HG03432 (cell line): ENCODE results near the gene TIMM21.
A peak's percentile ranks its signal among the peaks of the same experiment; 100 is the strongest.

Experiments
- ATAC-seq: cut with Tn5 transposase; IDR thresholded peaks from one replicate; pipeline ENCODE4 v1.9.1; 2021; ENCODE audit warnings: mild to moderate bottlenecking, moderate library complexity; ENCODE audit not compliant: unreplicated experiment

Gene TIMM21

DNA sequence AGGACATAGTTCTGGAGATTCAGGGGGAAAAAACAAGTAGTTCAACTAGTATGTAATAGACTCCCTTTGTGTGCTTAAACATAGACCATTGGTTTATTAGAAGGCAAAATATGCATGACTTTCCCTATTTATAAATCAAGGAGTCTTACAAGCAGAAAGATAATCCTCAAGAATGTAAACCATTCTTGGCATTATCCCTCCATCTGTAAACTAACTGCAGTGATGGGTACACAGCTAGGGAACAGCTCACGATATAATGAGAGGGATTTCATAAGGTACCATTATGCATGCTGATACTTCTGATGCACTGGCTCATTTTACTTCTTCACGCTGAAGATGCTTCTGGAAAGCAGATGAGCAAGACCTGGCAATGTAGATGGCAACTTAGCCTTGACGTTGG, 1.6 kb upstream of the TIMM21 start:
- ATAC-seq: no peak

DNA sequence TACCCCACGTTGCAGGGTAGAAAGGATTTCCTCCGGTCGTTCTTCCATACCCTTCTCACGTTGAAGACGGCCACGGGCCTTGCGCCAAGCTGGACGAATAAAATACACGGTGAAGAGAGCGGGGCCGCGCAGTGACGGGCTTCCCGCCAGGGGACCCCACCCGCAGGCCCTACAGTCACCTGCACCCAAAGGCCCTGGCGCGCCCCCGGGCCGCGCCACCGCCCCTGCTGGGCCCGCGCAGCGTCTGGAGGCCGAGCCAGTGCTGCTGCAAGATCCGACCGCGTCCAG, 888 bp upstream of the TIMM21 start:
- ATAC-seq: no peak

DNA sequence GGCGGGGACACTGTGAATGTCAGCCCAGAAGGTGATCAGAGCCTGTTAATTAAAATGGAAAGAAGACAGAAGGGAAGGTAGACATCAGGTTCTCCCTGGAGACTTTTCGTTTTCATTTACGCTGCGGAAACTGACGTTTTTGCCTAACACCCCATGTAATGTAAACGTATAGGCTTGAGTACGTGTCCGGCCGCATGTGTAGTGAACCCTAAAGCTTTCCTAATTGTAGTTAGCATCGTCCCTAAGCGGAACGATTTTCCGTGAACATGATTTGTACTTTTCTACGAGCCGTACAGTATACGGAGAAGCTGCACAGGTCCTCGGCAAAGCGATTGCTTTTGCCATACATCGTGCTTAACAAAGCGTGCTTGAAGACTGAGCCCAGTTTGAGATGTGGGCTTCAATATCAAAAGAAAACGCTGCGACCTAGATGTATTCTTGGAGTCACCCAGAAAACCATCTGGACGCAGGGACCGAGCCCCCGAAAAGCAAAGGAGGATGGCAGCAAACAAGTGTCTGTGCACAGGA, 284 bp downstream of the TIMM21 start:
- peak; percentile 13 for ATAC-seq

DNA sequence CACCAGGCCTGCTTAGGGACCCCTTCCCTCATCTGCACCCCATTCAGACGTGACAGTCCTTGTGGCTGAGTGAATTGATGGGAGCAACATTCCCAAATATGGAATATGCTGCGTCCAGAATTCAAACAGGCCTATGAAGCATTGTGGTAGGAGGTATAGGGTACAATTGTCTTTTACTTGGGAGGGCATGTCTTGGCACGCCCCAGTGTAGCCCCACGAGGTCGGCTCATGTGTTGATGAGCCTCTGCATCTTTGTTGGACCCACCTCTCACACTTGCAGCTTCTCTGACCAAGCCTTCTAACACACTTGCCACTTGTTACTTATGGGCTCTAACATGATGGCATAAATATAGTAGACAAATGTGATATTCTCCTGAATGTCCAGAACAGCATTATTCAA, 1.6 kb downstream of the TIMM21 start:
- no peak for ATAC-seq

DNA sequence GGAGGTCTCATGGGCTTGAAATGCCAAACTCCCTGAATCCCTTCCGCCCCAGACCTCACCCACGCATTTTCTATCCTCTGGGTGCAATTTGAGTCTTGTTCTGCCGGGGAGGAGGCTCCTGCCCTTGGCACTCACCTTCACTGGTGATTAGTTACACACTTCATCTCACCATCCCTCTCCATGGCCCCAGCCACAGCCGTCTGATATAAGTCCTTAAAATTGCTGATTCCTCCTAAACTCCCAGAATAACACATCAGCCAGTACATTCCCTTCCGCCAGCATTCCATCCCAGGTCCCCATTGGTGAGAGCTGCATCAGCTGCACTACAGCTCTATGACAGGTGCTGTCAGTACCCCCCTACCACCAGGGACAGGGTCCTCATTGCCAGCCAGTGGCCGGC, 3.9 kb downstream of the TIMM21 start:
- no peak for ATAC-seq

- no peak for ATAC-seq
These were observed 4.5 kb downstream of the TIMM21 start for GRCh38 chr18:74152857-74153256.

GRCh38 chr18:74153377-74153776, 5.1 kb downstream of the TIMM21 start:
- no peak for ATAC-seq

DNA sequence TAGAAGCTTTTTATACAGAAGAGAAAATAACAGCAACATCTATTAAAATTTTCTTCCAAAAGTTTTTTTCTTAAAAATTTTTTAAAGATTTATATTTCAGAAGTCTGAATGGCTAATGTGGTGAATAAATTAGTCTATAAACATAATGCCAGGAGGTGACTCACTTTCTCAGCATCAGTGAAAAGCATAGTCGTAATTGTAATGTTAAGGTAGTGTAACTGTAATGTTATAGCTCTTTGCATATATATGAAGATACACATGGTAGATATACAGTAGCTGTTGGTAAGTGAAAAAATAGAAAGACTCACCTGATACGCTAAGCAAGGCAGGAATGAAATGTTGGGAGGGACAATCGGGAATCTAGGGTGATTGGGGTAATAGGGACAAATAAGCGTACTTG, 5.5 kb downstream of the TIMM21 start:
- ATAC-seq: no peak

DNA sequence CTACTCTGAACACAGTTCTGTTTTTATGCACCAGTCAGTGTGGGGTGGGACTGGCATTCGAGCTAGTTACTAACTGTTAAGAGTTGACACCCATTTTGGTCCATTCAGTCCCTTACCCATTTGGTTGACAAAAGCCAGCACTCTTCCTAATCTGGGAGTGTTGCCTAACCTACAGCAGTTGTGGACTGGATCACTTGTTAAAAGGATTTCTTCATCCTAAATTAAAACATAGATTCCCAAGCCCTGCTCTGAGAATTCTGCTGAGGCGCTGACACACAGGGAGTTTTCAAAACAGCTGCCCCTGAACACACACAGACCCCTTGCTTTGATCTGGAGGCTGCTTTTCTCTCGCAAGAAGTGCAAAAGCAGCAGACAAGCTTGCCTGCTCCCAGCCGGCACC, 6.4 kb downstream of the TIMM21 start:
- no peak for ATAC-seq

GRCh38 chr18:74155276-74155675, 7.0 kb downstream of the TIMM21 start:
- ATAC-seq: no peak

DNA sequence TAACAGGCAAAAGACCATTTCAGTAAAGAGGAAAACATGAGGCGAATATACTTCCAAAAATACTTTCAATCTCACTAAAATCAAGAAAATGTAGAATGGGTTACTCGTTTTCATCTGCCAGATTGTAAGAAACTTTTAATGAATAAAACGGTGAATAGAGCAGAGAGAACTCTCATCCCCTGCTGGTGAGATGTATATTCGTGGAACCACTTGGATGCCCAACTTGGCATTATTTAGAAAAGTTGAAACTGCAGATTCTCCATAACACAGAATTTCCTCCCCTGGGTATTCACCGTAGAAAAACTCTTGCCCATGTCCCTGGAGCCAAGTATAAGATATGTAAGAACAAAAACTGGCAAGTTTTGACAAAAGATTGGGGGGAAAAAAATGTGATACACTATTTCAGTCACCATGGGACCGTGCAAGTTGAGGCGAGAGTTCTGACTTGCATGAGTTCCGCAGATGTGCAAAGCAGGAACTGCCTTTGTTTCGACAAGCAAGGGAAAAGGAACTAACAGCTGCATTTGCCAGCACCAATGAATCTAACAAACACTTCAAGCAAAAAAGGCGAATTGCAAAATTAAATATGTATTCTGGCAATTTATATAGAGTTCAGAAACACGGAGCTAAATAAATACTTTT, 14.8 kb downstream of the TIMM21 start:
- ATAC-seq: no peak

DNA sequence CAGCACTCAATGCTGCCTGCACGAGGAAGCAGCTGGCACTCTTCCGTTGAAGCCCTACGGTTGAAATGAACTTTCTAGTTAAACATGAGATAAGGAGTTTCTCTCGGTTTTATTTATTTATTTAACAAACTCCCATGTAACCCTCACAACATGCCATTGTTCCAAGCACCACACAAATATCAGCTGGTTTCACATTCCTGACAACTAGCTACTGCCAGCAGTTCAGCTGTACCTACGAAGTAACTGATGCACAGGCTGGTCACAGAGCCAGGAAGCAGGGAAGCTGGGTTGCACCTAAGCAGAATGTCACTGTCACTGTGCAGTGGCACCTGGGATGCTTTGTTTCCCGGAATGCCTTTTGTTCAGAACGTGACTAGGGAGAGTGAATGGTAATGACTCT, 18.1 kb downstream of the TIMM21 start:
- no peak for ATAC-seq

- peak; percentile 98 for ATAC-seq
These were observed 23.7 kb downstream of the TIMM21 start for GRCh38 chr18:74171910-74172606.

GRCh38 chr18:74172697-74173433, 24.5 kb downstream of the TIMM21 start:
- ATAC-seq: no peak

GRCh38 chr18:74173434-74173750, 25.1 kb downstream of the TIMM21 start:
- ATAC-seq: no peak

DNA sequence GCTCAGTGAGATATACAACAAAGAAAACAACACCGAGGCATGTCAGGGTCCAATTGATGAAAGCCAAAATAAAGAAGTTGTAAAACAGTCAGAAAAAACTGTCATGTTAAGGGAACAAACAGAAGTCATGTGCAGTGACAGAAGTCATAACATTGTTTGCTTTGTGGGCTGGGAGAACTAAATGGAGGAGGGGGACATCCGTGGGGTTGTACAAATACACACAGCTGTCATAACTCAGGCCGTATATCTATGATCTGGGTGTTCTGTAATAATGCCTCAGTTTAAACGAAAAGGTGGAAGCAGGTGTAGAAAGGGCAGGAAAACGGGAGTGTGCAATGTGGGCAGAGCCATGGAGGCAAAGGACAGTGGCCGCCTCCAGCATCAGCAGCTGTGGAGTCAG, 27.3 kb downstream of the TIMM21 start:
- ATAC-seq: no peak

- no peak for ATAC-seq
These were observed 30.6 kb downstream of the TIMM21 start for GRCh38 chr18:74178884-74179283.

DNA sequence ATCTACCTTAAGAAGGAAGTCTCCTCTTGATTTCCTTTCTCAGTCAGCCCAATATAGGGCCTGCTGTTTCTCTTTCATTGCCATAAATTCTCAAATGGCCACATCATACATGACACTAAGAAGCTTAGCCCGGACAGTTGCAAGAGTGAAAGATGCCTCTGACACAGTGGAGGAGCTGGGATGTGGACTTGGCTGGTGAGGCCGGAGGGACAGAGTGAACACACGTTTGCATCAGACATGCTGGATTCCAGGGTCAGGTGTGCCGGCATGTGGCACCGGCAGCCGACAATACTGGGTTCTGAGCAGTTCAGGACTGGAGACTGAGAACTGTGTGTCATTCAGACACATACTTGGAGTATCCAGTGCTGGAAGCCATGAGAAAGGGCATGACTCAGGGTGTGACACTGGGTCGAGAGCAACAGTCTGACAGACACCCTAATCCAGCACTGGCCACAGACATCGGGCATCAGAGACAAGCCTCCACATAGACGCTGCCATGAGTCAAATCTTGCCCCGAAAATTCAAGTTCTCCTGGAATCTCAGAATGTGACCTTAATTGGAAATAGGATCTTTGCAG, 31.4 kb downstream of the TIMM21 start:
- ATAC-seq: no peak

DNA sequence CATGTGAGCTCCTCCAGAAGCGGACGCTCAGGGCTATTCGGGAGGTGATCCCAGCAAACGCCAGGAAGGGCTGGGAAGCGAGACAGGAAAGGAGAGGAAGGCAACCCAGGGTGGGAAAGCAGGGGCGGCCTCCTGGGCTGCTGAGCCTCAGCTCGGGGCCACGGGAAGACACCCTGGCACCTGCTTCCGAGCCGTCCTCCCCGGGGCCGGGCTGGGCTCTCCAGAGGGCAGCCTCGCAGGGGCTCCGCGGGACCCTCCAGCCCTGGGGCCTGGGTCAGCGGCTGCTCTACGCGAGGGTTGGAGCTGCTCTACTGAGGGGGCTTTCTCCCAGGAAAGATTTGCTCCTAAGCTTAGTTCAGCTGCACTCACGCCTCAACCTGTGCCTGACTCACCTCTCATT, 34.0 kb downstream of the TIMM21 start:
- no peak for ATAC-seq

GRCh38 chr18:74183130-74183529, 34.8 kb downstream of the TIMM21 start:
- ATAC-seq: no peak

DNA sequence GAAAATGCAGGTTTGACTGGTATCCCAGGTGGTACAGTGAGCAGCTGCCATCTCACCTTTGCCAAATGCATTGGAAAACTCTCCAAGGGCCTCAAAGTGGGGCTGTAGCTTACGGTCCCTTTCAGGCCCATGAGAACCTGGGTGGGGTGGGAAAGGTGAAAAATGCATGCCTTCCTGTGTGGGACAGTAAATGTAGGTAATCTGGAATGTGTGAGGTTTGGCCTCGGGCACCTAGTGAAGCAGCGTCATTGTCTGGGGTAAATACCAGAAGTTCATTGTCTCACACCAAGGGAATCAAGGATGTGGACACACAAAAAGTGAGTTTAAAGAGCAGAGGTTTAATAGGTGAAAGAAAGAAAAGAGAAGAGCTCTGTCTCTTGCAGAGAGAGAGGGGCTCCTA, 36.6 kb downstream of the TIMM21 start:
- no peak for ATAC-seq

DNA sequence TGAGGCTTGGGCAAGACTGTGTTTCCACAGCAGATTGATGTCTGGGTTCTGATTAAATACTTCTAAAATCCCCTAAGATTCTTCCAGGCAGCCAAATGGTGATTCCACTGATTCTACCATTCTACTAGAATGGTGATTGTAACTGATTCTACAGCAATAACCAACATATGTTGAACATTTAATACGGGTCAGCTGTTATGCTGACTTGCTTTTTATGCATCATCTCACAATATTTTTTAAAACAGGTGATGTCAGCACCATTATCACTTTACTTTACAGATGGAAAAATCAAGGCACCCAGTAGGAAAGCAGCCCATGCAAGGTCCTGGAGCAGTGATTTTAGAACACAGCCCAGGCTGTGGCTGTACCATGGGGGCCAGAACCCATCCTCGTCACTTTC, 37.5 kb downstream of the TIMM21 start:
- no peak for ATAC-seq
